ENCODE data around the gene HOXA1. TPM values are rescaled to one million over a fixed set of nuclear protein-coding genes. Genes with fewer than 3 reads are reported as not detected.
"Not testable (repeated sequence)": the region's sequence is repeated elsewhere in the genome, so short reads cannot be mapped to it uniquely, and the experiment has no call there.

HOXA1 gene
- total and polyA plus RNA-seq, 2 donors from 2014 or later, result 1.1 to 2.4 TPM

- H3K36me3 ChIP-seq (ENCODE audit: control insufficient read depth in 2 of 3, insufficient read depth in 3 of 3, low read length in 3 of 3); DNase-seq; H3K9ac ChIP-seq (ENCODE audit: low read length in 3 of 3); H3K4me1 ChIP-seq (ENCODE audit: control insufficient read depth in 2 of 3, insufficient read depth in 2 of 3, low read depth in 1 of 3, low read length in 3 of 3); H3K27me3 ChIP-seq (ENCODE audit: control insufficient read depth, insufficient read depth, low read length); H3K9me3 ChIP-seq (ENCODE audit: control insufficient read depth in 2 of 3, insufficient read depth in 1 of 3, low read length in 3 of 3); intact Hi-C loops (cut with DNase I); H3K27ac ChIP-seq (ENCODE audit: low read depth in 2 of 2, low read length in 2 of 2); H3K4me3 ChIP-seq (ENCODE audit: low read length in 3 of 3); FAIRE-seq: not testable (repeated sequence)
Measured at GRCh38 chr7:27045066-27045465, 50.7 kb downstream of the HOXA1 start.

Other genes starting within 250 kb of the HOXA1 start
- 75.8 TPM for gene SKAP2, start 231.4 kb downstream of the HOXA1 start, total RNA-seq
- 20.0 TPM for gene SKAP2, start 231.4 kb downstream of the HOXA1 start, polyA plus RNA-seq (ENCODE audit: insufficient read depth, low read depth, low replicate concordance)
- 2.9 TPM for gene HOXA2, start 6.7 kb upstream of the HOXA1 start, total RNA-seq
- 1.3 TPM for gene HOXA2, start 6.7 kb upstream of the HOXA1 start, polyA plus RNA-seq (ENCODE audit: insufficient read depth, low read depth, low replicate concordance)
- 11.2 TPM for gene HOXA4, start 34.8 kb upstream of the HOXA1 start, total RNA-seq
- 13.0 TPM for gene HOXA4, start 34.8 kb upstream of the HOXA1 start, polyA plus RNA-seq (ENCODE audit: insufficient read depth, low read depth, low replicate concordance)
- 38.0 TPM for gene HOXA5, start 47.7 kb upstream of the HOXA1 start, total RNA-seq
- 19.4 TPM for gene HOXA5, start 47.7 kb upstream of the HOXA1 start, polyA plus RNA-seq (ENCODE audit: insufficient read depth, low read depth, low replicate concordance)
- 22.0 TPM for gene HOXA6, start 51.8 kb upstream of the HOXA1 start, total RNA-seq
- gene HOXA6, start 51.8 kb upstream of the HOXA1 start, polyA plus RNA-seq (ENCODE audit: insufficient read depth, low read depth, low replicate concordance), result 1.1 TPM
- gene HOXA3, start 56.6 kb upstream of the HOXA1 start, total RNA-seq, result 21.2 TPM
- 6.3 TPM for gene HOXA3, start 56.6 kb upstream of the HOXA1 start, polyA plus RNA-seq (ENCODE audit: insufficient read depth, low read depth, low replicate concordance)
- gene HOXA7, start 60.7 kb upstream of the HOXA1 start, total RNA-seq, result 31.3 TPM
- gene HOXA7, start 60.7 kb upstream of the HOXA1 start, polyA plus RNA-seq (ENCODE audit: insufficient read depth, low read depth, low replicate concordance), result 23.8 TPM
- gene HOXA9, start 69.5 kb upstream of the HOXA1 start, total RNA-seq, result 36.8 TPM
- gene HOXA9, start 69.5 kb upstream of the HOXA1 start, polyA plus RNA-seq (ENCODE audit: insufficient read depth, low read depth, low replicate concordance), result 36.7 TPM
- 16.3 TPM for gene HOXA10, start 78.3 kb upstream of the HOXA1 start, total RNA-seq
- 17.9 TPM for gene HOXA10, start 78.3 kb upstream of the HOXA1 start, polyA plus RNA-seq (ENCODE audit: insufficient read depth, low read depth, low replicate concordance)
- 5.2 TPM for gene HOXA11, start 89.2 kb upstream of the HOXA1 start, total RNA-seq
- gene HOXA11, start 89.2 kb upstream of the HOXA1 start, polyA plus RNA-seq (ENCODE audit: insufficient read depth, low read depth, low replicate concordance), result 5.5 TPM
- gene HOXA13, start 104.1 kb upstream of the HOXA1 start, total RNA-seq, result 0.44 TPM
- 0.17 TPM for gene HOXA13, start 104.1 kb upstream of the HOXA1 start, polyA plus RNA-seq (ENCODE audit: insufficient read depth, low read depth, low replicate concordance)
- gene EVX1, start 146.8 kb upstream of the HOXA1 start, total RNA-seq, result not detected
- 0.62 TPM for gene EVX1, start 146.8 kb upstream of the HOXA1 start, polyA plus RNA-seq (ENCODE audit: insufficient read depth, low read depth, low replicate concordance)

Data from kidney (tissue), 11 donors.